ENCODE measurements around the gene RAI1.

RAI1 gene

GRCh38 chr17:17748604-17749003 lies 67.3 kb downstream of the RAI1 start:
- TF ChIP-seq, protein P1, sequence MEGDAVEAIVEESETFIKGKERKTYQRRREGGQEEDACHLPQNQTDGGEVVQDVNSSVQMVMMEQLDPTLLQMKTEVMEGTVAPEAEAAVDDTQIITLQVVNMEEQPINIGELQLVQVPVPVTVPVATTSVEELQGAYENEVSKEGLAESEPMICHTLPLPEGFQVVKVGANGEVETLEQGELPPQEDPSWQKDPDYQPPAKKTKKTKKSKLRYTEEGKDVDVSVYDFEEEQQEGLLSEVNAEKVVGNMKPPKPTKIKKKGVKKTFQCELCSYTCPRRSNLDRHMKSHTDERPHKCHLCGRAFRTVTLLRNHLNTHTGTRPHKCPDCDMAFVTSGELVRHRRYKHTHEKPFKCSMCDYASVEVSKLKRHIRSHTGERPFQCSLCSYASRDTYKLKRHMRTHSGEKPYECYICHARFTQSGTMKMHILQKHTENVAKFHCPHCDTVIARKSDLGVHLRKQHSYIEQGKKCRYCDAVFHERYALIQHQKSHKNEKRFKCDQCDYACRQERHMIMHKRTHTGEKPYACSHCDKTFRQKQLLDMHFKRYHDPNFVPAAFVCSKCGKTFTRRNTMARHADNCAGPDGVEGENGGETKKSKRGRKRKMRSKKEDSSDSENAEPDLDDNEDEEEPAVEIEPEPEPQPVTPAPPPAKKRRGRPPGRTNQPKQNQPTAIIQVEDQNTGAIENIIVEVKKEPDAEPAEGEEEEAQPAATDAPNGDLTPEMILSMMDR (IDR thresholded peaks at IDR 0.05) = no peak
- H3K79me2 ChIP-seq = peaks cover 27% of the 10 kb centered on the region
- H3K9ac ChIP-seq = no peak overlapping the region
- no peaks in the 10 kb centered on the region for H3K27me3 ChIP-seq (ENCODE audit: control insufficient read depth, insufficient read depth, low read length)
- H3K4me3 ChIP-seq (ENCODE audit: low read depth, low read length) = no peak overlapping the region
- peaks cover 8% of the 10 kb centered on the region for H3K4me1 ChIP-seq
- H3K9me3 ChIP-seq (ENCODE audit: control insufficient read depth, low read length) = no peaks in the 10 kb centered on the region
- H3K36me3 ChIP-seq (ENCODE audit: control insufficient read depth, insufficient read depth, low read length) = no peaks in the 10 kb centered on the region
- no peak overlapping the region for H3K27ac ChIP-seq
- H2AFZ ChIP-seq = no peak overlapping the region
- H3K4me2 ChIP-seq (ENCODE audit: low read length) = no peak overlapping the region

DNA sequence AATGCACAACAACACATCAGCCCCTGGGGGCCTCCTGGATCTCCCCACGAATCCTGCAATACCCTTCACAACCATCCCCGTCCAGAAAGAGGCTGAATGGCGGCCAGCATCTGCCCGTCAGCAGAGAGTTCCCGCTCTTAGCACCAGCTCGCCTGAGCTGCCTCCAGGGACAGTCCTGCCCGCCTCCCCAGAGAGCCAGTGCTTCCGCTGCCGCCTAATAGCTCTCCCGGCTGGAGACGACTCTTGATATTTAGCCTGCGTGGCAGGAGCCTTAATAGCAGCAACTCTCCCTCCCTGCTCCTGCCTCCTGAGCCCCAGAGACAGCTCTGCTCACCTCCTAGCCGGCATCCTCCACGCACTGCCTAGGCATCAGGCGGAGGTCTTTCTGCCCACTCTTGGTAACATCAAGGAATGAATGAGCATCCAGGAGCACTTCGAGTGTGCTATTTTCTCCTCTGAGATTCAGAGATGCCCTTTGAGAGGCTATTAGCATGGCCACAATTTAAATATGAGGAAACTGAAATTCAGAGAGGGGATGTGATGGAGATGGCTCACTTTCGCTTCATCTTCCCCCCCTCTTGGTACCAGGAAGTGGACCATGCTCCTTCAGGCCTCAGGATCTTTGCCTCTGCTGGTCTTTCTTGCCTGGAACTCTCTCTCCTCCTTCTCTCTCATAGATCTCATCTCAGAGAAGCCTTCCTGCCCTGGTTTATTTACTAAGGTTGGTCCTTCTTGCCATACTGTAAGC lies 67.9 kb downstream of the RAI1 start:
- TF ChIP-seq, protein P1 (IDR thresholded peaks at IDR 0.05) = no peak
- no peak overlapping the region for H3K9ac ChIP-seq
- H3K4me1 ChIP-seq = peaks cover 8% of the 10 kb centered on the region
- no peak overlapping the region for H2AFZ ChIP-seq
- H3K4me2 ChIP-seq (ENCODE audit: low read length) = no peak overlapping the region
- H3K9me3 ChIP-seq (ENCODE audit: control insufficient read depth, low read length) = no peaks in the 10 kb centered on the region
- H3K36me3 ChIP-seq (ENCODE audit: control insufficient read depth, insufficient read depth, low read length) = no peaks in the 10 kb centered on the region
- H3K27ac ChIP-seq = no peak overlapping the region
- no peak overlapping the region for H3K4me3 ChIP-seq (ENCODE audit: low read depth, low read length)
- peaks cover 22% of the 10 kb centered on the region for H3K79me2 ChIP-seq
- H3K27me3 ChIP-seq (ENCODE audit: control insufficient read depth, insufficient read depth, low read length) = no peaks in the 10 kb centered on the region

DNA sequence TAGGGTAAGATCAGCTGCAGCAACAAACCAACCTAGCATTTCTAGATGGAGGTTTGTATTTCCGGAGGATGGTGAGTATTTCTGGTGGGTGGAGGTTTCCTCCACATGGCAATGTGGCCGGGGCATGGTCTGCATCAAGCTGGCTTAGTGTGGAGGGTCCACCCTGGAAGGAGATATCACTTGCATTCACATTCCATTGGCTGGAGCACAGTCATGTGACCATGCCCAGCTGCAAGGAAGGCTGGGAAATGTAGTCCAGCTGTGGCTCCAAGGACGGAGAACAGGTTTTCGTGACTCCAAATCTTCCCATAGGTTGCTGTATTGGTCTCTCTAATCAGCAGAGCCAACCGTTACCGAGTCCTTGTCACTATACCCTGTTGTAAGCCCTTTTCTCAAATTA lies 68.7 kb downstream of the RAI1 start:
- Histone ChIP-seq H3K27ac (no peak overlapping the region), H2AFZ (no peak overlapping the region), H3K4me2 (ENCODE audit: low read length) (no peak overlapping the region), H3K79me2 (peaks cover 25% of the 10 kb centered on the region), H3K27me3 (ENCODE audit: control insufficient read depth, insufficient read depth, low read length) (no peaks in the 10 kb centered on the region), H3K4me1 (peaks cover 8% of the 10 kb centered on the region), H3K9ac (no peak overlapping the region), H3K36me3 (ENCODE audit: control insufficient read depth, insufficient read depth, low read length) (no peaks in the 10 kb centered on the region), H3K4me3 (ENCODE audit: low read depth, low read length) (no peak overlapping the region), H3K9me3 (ENCODE audit: control insufficient read depth, low read length) (no peaks in the 10 kb centered on the region)
- TF ChIP-seq, protein P1 (IDR thresholded peaks at IDR 0.05) = no peak

DNA sequence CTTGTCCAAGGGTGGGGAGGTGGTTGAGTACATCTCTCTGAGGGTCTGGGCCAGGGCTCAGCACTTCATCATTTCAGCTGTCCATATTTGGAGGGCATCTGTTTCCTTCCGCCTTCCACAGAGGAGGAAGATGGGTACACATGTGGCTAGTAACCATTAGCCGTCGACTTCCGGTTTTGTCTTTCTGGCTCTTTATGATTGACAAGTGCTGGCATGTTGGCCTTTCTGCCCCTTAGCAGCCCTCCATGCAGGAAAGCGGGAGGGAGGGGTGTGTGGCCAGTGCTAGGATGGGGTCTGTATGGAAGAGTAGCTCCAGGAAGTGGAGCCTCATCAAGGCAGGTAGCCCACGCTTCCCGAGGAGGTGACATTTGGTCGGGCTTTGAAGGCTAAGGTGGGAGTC lies 69.6 kb downstream of the RAI1 start:
- Histone ChIP-seq H3K9me3 (ENCODE audit: control insufficient read depth, low read length) (no peaks in the 10 kb centered on the region), H3K27me3 (ENCODE audit: control insufficient read depth, insufficient read depth, low read length) (no peaks in the 10 kb centered on the region), H2AFZ (no peak overlapping the region), H3K4me2 (ENCODE audit: low read length) (no peak overlapping the region), H3K4me3 (ENCODE audit: low read depth, low read length) (no peak overlapping the region), H3K36me3 (ENCODE audit: control insufficient read depth, insufficient read depth, low read length) (no peaks in the 10 kb centered on the region), H3K9ac (no peak overlapping the region), H3K27ac (peak overlapping the region; percentile 55), H3K79me2 (peaks cover 29% of the 10 kb centered on the region), H3K4me1 (peaks cover 8% of the 10 kb centered on the region)
- TF ChIP-seq, protein P1 (IDR thresholded peaks at IDR 0.05) = no peak
